Omental fat pad (tissue), 4 donors: ENCODE results near the gene IL1RL2. TPM values are rescaled to one million over a fixed set of nuclear protein-coding genes. Genes with fewer than 3 reads are reported as not detected.

Experiments used
- ATAC-seq: fragments of 150-250 bp; one replicate; pipeline ENCODE4 v1.9.1; 2016; ENCODE audit warnings: mild to moderate bottlenecking, moderate library complexity; ENCODE audit not compliant: low FRiP score
- DNase-seq: peaks from one replicate; pipeline ENCODE4 v3.0.0-alpha.2; 2019; ENCODE audit warnings: low spot score
- total RNA-seq, 4 donors: library from RNA; depleted of rRNA; stranded (reverse); fragments of >200 nt; gene quantifications; one replicate each; pipeline ENCODE4 v1.1.0, GENCODE V29; 2016
- TF ChIP-seq, protein P1 (sequence below), 3 donors: fragments of 450-650 bp; IDR thresholded peaks; one replicate each; pipeline ENCODE4 v1.5.1; 2016 to 2017; ENCODE audit warnings: antibody characterized with exemption in 3 of 3, mild to moderate bottlenecking in 3 of 3, moderate library complexity in 2 of 3

IL1RL2 gene
- total RNA-seq, 4 donors from 2014 or later = 0.31 to 5.3 (median 2.1) TPM

DNA sequence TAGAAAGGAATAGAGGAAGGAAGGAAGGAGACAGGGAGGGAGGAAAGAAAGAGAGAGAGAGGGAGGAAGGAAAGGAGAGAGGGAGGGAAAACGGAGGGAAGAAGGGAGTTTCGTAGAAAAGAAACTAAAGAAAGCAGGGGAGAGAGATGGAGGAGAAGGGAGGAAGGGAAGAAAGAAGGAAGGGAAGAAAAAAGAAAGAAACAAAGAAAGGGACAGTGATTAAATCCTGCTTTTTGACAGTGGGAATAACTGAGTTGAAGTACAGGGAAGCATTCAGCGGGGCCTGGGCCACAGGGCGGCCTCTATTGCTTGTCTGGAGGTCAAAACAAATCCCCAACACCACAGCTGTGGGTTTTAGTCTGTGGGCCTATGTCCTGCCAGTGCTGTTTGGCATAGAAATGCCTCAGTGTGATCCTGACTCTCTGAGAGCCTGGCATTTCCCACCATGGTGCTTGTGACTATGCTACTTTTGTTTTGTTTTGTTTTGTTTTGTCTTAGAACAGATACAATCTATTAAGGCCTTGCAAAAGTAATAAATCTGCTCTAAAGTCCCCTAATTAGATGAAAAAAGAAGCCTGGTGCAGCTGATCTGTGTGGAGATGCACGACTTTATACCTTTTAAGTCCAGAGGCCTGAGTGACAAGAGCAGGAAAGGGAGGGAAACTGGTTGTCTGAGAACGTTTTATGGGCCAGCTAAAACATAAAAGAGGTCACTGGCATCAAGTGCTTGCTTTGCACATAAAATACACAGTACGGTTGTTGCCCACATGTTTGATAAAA, 40.0 kb downstream of the IL1RL2 start:
- ATAC-seq (no peak), DNase-seq (no peak)
- TF ChIP-seq, protein P1, sequence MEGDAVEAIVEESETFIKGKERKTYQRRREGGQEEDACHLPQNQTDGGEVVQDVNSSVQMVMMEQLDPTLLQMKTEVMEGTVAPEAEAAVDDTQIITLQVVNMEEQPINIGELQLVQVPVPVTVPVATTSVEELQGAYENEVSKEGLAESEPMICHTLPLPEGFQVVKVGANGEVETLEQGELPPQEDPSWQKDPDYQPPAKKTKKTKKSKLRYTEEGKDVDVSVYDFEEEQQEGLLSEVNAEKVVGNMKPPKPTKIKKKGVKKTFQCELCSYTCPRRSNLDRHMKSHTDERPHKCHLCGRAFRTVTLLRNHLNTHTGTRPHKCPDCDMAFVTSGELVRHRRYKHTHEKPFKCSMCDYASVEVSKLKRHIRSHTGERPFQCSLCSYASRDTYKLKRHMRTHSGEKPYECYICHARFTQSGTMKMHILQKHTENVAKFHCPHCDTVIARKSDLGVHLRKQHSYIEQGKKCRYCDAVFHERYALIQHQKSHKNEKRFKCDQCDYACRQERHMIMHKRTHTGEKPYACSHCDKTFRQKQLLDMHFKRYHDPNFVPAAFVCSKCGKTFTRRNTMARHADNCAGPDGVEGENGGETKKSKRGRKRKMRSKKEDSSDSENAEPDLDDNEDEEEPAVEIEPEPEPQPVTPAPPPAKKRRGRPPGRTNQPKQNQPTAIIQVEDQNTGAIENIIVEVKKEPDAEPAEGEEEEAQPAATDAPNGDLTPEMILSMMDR (IDR thresholded peaks at IDR 0.05) = no peak

DNA sequence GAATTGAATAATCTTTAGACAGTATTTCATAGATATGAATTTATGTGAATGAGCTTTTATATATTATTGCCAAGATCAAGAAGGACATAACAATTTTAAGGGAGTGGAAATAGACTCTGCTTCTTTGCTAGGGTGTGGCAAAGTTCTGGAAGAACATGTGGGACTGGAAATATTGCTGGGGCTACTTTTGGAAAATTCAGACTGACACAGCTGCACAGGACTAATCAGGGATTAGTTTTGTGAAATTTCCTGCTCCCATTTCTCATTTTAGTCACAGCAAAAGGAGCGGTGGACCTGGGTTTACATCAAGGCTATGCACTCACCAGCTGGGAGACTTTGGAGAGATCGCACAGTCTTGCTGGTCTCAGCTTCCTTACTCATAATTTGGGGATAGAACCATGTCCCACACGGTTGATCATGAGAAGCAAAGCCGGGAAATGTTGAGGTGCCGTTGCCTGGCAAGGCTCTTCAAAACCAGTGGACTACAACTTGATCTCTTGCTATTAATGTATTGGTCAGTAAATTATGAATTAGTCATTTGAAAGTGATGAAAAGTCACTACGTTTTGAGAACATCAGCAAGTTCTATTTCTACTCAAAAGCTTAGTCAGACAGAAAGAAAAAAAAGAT, 42.4 kb downstream of the IL1RL2 start:
- TF ChIP-seq, protein P1 (IDR thresholded peaks at IDR 0.05) = no peak
- no peak for ATAC-seq
- DNase-seq = no peak

DNA sequence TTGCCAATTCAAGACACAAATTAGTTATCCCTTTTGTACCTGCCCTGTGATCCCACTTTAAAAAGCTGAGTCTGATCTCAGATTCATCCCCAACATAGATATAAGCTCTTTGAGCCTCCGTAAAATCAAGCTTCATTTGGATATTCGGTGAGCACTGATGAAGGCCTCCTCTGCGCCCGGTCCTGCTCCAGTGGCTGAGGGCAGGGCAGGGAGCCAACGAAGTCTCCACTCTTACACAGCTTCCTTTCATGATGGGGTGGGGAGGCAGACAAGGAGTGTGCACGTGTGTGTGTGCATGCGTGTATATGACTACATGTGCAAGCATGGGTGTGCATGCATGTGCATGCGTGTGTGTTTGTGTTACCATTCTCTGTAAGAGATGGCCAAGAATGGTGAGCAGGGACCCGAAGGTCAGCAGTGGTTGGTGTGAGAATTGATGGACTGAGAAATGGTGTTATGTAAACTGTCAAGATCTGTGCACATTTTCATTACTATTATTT, 43.6 kb downstream of the IL1RL2 start:
- no peak for DNase-seq
- TF ChIP-seq, protein P1 (IDR thresholded peaks at IDR 0.05) = no peak
- no peak for ATAC-seq

DNA sequence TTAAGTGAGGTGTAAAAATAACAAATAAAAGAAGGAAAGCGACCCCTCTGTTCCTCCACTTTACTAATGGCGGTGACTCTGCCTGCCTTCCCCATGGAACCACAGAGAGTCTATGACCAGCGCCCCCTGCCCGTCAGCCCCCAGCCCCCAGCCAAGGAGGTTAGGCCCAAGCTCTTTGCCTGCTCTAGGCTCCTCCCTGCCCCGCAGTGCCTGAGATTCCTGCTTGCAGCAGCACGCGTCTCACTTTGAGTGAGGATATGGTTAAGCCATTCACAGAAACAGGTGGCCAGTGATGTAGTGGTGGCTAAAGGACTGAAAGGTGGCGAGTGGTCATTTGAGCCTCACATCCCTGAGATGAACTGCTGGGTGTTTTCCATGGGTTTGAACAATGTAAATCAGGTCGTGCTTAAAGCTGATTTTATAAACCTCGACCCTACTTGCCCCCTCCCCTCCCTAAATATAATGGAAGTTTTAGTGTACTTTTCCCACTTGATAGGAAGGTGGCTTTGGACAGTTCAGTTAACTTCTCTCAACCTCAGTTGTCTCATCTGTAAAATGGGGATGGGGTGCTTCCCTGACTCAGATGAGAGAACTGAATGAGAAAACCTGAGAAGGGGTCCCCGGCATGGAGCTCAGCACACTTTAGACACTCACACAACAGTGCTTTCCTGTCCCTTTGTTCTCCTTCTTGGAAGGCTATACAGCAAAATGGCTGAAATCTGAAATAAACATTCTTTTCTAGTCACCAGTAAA, 46.5 kb downstream of the IL1RL2 start:
- no peak for ATAC-seq
- TF ChIP-seq, protein P1 (IDR thresholded peaks at IDR 0.05) = no peak
- no peak for DNase-seq

DNA sequence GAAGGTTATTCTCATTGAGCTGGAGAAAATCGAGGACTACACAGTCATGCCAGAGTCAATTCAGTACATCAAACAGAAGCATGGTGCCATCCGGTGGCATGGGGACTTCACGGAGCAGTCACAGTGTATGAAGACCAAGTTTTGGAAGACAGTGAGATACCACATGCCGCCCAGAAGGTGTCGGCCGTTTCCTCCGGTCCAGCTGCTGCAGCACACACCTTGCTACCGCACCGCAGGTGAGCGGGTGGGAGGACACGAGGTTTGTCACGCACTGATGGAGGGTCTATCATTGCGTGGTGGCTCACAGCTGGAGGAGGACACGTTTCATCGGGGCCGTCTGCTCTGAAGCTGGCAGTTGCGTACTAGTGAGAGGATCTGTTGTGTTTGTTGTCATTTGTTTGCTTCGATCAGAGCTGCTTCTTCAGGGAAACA, 48.2 kb downstream of the IL1RL2 start:
- TF ChIP-seq, protein P1 (IDR thresholded peaks at IDR 0.05) = no peak
- ATAC-seq (no peak), DNase-seq (no peak)

DNA sequence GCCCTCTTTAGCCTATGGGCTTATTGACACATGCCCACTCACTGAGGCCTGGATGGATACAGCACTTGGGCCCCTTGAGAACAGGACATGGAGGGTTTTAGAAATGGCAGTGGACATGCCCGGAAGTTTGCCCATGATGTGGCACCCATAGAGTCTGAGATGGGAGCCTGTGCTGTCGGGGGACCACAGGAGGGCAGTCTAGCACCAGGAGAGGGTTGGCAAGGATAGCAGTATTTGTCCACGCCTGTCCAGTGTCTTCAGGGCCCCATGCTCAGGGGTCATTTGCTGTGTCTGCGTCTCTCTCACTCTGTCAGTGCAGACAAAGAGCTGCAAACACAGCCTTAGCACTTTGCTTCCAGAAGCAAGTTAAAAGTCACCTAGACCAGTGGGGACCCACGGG, 48.7 kb downstream of the IL1RL2 start:
- TF ChIP-seq, protein P1 (IDR thresholded peaks at IDR 0.05) = no peak
- no peak for ATAC-seq
- no peak for DNase-seq
